IPS-NIHi7 (cell line): ENCODE data around the gene KRTAP5-5.
"Not testable (repeated sequence)": the region's sequence is repeated elsewhere in the genome, so short reads cannot be mapped to it uniquely, and the experiment has no call there.

Experiments
- DNase-seq: peaks from one replicate; pipeline ENCODE4 v3.0.0; 2012; ENCODE audit warnings: mixed read lengths; ENCODE audit errors: extremely low spot score

The KRTAP5-5 gene

GRCh38 chr11:1655168-1656060, 25.8 kb downstream of the KRTAP5-5 start:
- DNase-seq = no peak

DNA sequence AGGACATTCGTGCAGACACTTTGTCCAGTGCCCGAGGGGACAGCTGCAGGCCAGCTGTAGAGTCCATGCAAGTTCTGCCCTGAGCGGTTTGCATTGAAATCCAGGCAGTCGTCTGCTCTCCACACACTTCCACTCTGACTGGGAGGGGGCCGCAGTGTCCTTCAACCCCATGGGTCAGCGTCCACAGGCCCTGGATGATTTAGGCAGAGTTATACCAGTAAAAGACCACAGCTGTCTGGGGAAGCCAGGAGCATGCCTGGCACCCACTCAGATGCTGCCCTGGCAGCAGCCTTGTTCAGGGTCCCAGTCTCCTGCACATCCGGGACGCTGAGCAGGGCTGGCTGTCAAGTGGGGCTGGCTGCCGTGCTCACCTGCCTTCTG, 26.5 kb downstream of the KRTAP5-5 start:
- no peak for DNase-seq

- no peak for DNase-seq
Measured at GRCh38 chr11:1656670-1657069, 27.1 kb downstream of the KRTAP5-5 start.

- no peak for DNase-seq
Measured at GRCh38 chr11:1659506-1659905, 29.9 kb downstream of the KRTAP5-5 start.

- DNase-seq = no peak
Measured at GRCh38 chr11:1660111-1660867, 30.7 kb downstream of the KRTAP5-5 start.

- DNase-seq = not testable (repeated sequence)
Measured at GRCh38 chr11:1661454-1662269, 32.1 kb downstream of the KRTAP5-5 start.

GRCh38 chr11:1662699-1663283, 33.2 kb downstream of the KRTAP5-5 start:
- not testable (repeated sequence) for DNase-seq

DNA sequence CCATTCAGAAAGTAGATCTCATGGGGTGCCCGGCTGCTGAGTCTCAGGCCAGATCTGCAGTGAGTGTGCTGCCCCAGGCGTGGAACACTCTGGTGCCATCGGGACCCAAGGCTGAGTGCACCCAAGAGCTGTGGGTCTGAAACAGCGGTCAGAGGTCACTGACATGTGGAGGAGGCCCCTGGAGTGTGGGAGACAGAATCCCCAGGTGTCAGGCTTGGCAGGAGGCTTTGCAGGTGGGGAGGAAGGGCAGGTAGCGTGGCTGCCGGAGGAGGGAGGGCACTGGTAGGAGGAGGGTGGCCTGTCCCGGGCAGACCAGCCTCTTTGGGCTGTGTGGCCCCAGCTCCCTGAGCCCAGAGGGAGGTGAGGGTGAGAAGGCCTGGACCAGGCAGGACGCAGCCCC, 35.7 kb downstream of the KRTAP5-5 start:
- DNase-seq = no peak

GRCh38 chr11:1667121-1667850, 37.7 kb downstream of the KRTAP5-5 start:
- DNase-seq = no peak

GRCh38 chr11:1667906-1668305, 38.3 kb downstream of the KRTAP5-5 start:
- DNase-seq = no peak

DNA sequence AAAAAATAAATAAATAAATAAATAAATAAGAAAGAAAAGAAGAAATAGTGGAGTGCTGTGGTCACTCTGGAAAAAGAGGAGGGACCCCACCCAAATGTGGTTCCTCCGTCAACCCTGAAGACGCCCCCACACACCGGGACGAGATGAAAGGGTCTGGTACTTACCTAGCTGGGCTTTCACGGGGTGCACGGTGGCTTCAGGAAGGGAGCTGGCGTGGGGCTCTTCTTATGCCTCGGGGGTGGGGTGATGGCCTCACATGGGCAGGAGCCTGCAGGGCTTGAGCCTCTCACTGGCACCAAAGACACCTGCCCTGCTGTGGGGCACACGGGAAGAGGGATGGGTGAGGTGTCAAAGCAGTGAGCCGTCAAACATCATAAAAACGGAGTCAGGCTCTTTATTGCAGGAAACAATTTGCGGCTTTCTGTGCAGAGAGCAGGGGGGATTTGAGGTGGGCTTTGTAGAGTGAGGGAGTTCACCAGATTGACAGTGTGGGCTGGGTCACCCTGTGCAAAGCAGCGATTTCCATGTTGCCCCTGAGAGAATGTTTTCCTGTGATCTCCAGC, 39.4 kb downstream of the KRTAP5-5 start:
- DNase-seq = no peak

- no peak for DNase-seq
Measured at GRCh38 chr11:1669546-1670218, 40.1 kb downstream of the KRTAP5-5 start.

DNA sequence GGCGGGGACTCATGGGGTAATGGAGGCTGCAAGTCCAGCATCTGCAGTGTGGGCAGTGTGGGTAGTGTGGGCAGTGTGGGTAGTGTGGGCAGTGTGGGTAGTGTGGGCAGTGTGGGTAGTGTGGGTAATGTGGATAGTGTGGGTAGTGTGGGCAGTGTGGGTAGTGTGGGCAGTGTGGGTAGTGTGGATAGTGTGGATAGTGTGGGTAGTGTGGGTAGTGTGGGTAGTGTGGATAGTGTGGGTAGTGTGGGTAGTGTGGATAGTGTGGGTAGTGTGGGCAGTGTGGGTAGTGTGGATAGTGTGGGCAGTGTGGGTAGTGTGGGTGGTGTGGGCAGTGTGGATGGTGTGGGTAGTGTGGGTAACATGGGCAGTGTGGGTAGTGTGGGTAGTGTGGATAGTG, 40.9 kb downstream of the KRTAP5-5 start:
- DNase-seq = not testable (repeated sequence)

DNA sequence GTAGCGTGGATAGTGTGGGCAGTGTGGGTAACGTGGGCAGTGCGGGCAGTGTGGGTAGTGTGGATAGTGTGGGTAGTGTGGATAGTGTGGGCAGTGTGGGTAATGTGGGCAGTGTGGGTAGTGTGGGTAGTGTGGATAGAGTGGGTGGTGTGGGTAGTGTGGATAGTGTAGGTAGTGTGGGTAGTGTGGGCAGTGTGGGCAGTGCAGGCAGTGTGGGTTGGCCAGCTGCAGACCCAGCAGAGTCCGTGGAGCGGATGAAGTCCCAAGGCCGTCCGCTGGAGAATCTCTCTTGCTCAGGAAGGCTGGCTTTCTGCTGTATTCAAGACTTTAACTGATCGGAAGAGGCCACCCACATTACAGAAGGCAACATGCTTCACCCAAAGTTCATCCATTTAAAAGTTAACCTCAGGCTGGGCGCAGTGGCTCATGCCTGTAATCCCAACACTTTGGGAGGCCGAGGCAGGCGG, 41.4 kb downstream of the KRTAP5-5 start:
- no peak for DNase-seq

DNA sequence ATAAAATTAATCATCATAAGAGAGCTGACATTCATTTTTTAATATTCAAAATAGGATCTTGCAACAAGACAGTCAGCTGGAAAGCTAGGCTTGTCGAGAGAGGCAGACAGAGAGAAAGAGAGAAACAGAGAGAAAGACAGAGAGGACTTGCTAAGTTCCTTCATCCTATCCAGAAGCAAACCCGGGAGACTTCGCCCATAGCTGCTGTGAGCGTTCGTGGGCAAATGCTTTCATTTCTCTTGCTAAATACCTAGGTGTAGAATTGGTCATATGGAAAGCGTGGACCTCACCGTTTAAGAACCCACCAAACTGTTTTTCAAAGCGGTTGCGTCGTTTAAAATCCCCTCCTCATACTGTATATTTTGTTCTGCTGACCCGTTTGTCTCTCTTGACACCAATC, 42.1 kb downstream of the KRTAP5-5 start:
- no peak for DNase-seq

GRCh38 chr11:1672613-1673350, 43.2 kb downstream of the KRTAP5-5 start:
- DNase-seq = no peak

- no peak for DNase-seq
Measured at GRCh38 chr11:1673446-1674172, 44.0 kb downstream of the KRTAP5-5 start.
